H1 (cell line): ENCODE data around the gene FGB. TPM values are rescaled to one million over a fixed set of nuclear protein-coding genes. Genes with fewer than 3 reads are reported as not detected.
A peak's percentile ranks its signal among the peaks of the same experiment; 100 is the strongest.

ENCODE experiments used
- BRCA1 ChIP-seq: IDR thresholded peaks from 2 replicates; pipeline ENCODE4 v1.6.1; 2012; ENCODE audit warnings: low read depth, low read length, improper control_type of control experiment
- CHD1 ChIP-seq: IDR thresholded peaks from 2 replicates; pipeline ENCODE4 v1.6.1; 2012; ENCODE audit warnings: low read depth, low read length, improper control_type of control experiment
- CREB1 ChIP-seq: IDR thresholded peaks from 2 replicates; pipeline ENCODE4 v1.6.1; 2012; ENCODE audit warnings: inconsistent platforms
- EGR1 ChIP-seq: IDR thresholded peaks from 2 replicates; pipeline ENCODE4 v1.6.1; 2011; ENCODE audit warnings: low read depth, low read length, borderline replicate concordance
- NRF1 ChIP-seq: IDR thresholded peaks from 2 replicates; pipeline ENCODE4 v1.6.1; 2011; ENCODE audit warnings: mild to moderate bottlenecking, low read depth, low read length, improper control_type of control experiment
- POU5F1 ChIP-seq: IDR thresholded peaks from 2 replicates; pipeline ENCODE4 v1.6.1; 2011; ENCODE audit warnings: low read depth, mild to moderate bottlenecking, low read length, moderate library complexity
- RAD21 ChIP-seq, 2 experiments: IDR thresholded peaks in 1 of 2; conservative IDR thresholded peaks in 1 of 2; 2 replicates each; pipeline ENCODE4 v1.6.1; 2011; ENCODE audit warnings: low read depth in 2 of 2, low read length in 2 of 2, improper control_type of control experiment in 1 of 2, inconsistent platforms in 1 of 2, mild to moderate bottlenecking in 1 of 2, moderate library complexity in 1 of 2
- RXRA ChIP-seq: IDR thresholded peaks from 2 replicates; pipeline ENCODE4 v1.6.1; 2011; ENCODE audit warnings: low read depth, mild to moderate bottlenecking, low read length, moderate library complexity; ENCODE audit not compliant: insufficient read depth
- TAF1 ChIP-seq: IDR thresholded peaks from 2 replicates; pipeline ENCODE4 v1.6.1; 2011; ENCODE audit warnings: mild to moderate bottlenecking, low read depth, low read length
- TEAD4 ChIP-seq: IDR thresholded peaks from 2 replicates; pipeline ENCODE4 v1.6.1; 2012; ENCODE audit warnings: low read depth, low read length, inconsistent platforms, mixed read lengths
- polyA plus RNA-seq, 7 experiments: library from polyadenylated mRNA; depleted of rRNA in 3 of 7; stranded (reverse) in 5 of 7; unstranded in 2 of 7; fragments of >200 nt in 5 of 7; fragments of 200-250 nt in 2 of 7; gene quantifications; 1 replicate in 5 of 7; 2 replicates in 1 of 7; 4 replicates in 1 of 7; pipeline versions ENCODE4 v1.2.1 to v1.2.3, GENCODE V29; 2011 to 2013; ENCODE audit warnings: missing spikeins in 2 of 7, mixed read lengths in 2 of 7
- total RNA-seq: library from RNA; stranded (reverse); fragmentation: NEBNext Ultra II Directional; extraction: Animal tissue kit (Norgen Biotek cat#: 25700); gene quantifications from 2 replicates; pipeline ENCODE4 v1.2.1, GENCODE V29; 2021
- TF ChIP-seq, protein P1 (sequence below): IDR thresholded peaks from 2 replicates; pipeline ENCODE4 v1.6.1; 2012; ENCODE audit warnings: low read length, inconsistent platforms
- TF ChIP-seq, protein P2 (sequence below): IDR thresholded peaks from 2 replicates; pipeline ENCODE4 v1.6.1; 2011; ENCODE audit warnings: low read length, improper control_type of control experiment

Gene FGB
- total and polyA plus RNA-seq, 2 of the 8 experiments (the other 6 are each of a cell fraction or from before 2014, with no cell fraction given): not detected

DNA sequence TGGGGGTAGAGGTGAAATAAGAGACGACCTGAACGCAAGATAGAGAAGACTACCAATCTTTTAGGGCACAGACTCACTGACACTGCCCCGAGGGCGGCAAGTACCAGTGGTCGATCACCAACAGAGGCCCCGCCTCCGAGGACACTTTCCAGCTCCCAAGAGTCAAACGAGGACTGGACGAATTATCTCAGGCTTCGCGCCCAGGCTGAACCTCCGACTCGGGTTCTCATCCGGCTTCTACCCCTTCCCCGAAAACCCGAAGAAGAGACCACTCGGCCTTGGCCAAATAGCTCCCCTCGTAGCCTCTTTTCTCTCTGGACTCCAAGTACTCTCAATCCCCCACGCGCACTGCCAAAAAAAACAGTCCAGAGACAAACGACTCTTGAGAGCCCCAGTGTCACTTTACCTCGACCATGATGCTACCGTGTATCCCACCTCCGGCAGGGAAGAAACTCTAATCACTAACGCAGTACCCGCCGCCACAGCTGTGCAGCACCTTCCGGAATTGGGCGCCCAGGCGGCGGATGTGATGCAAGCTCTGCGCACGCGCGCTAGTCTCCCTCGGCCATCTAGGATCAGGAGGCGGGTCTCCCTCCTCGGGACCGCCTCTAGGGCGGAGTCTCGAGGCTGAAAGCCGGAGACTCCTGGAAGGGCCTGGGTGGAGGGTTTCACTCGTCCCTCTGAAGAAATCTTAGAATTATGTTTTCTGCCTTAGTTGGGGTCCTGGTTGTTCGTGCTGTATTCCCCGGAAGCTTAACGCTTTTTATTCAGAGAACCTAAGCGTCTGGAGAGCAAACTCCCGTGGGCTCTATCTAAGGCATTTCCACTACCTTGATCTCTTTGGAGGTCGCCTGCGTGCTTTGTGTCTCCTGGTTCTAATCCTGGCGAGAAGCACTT lies 12.7 kb upstream of the FGB start, which contains the start of gene PLRG1 (continued):
- TF ChIP-seq, protein P1, sequence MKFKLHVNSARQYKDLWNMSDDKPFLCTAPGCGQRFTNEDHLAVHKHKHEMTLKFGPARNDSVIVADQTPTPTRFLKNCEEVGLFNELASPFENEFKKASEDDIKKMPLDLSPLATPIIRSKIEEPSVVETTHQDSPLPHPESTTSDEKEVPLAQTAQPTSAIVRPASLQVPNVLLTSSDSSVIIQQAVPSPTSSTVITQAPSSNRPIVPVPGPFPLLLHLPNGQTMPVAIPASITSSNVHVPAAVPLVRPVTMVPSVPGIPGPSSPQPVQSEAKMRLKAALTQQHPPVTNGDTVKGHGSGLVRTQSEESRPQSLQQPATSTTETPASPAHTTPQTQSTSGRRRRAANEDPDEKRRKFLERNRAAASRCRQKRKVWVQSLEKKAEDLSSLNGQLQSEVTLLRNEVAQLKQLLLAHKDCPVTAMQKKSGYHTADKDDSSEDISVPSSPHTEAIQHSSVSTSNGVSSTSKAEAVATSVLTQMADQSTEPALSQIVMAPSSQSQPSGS: no peak
- no peak for TF ChIP-seq BRCA1
- peak; percentile 84 for TF ChIP-seq TAF1
- TF ChIP-seq RAD21 (IDR thresholded peaks at IDR 0.05 in 1 of 2, conservative IDR thresholded peaks at IDR 0.05 in 1 of 2; ENCODE audit: low read depth in 2 of 2, low read length in 2 of 2): no peak
- no peak for TF ChIP-seq POU5F1
- no peak for TF ChIP-seq CHD1
- TF ChIP-seq, protein P2, sequence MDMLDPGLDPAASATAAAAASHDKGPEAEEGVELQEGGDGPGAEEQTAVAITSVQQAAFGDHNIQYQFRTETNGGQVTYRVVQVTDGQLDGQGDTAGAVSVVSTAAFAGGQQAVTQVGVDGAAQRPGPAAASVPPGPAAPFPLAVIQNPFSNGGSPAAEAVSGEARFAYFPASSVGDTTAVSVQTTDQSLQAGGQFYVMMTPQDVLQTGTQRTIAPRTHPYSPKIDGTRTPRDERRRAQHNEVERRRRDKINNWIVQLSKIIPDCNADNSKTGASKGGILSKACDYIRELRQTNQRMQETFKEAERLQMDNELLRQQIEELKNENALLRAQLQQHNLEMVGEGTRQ: no peak
- TF ChIP-seq TEAD4: no peak
- TF ChIP-seq CREB1: peak; percentile 36; the same call in 1 of the 2 replicates
- TF ChIP-seq EGR1: no peak
- TF ChIP-seq RXRA: no peak
- peak; percentile 68 for TF ChIP-seq NRF1
